Suprapubic skin (tissue), 3 donors: ENCODE measurements around the gene ERC2.

Experiments used
- POLR2AphosphoS5 ChIP-seq, 3 donors: sonication (generic); formaldehyde crosslinking; IDR thresholded peaks; one replicate each; pipeline ENCODE4 v1.6.1; 2017; ENCODE audit warnings: antibody characterized with exemption in 3 of 3
- TF ChIP-seq, protein P1 (sequence below), 2 donors: fragments of 200-600 bp in 1 of 2; fragments of 450-650 bp in 1 of 2; sonication (generic) in 1 of 2; IDR thresholded peaks; one replicate each; pipeline ENCODE4 v1.5.1; 2016 to 2019; ENCODE audit warnings: antibody characterized with exemption in 2 of 2, mild to moderate bottlenecking in 1 of 2, moderate library complexity in 1 of 2

DNA sequence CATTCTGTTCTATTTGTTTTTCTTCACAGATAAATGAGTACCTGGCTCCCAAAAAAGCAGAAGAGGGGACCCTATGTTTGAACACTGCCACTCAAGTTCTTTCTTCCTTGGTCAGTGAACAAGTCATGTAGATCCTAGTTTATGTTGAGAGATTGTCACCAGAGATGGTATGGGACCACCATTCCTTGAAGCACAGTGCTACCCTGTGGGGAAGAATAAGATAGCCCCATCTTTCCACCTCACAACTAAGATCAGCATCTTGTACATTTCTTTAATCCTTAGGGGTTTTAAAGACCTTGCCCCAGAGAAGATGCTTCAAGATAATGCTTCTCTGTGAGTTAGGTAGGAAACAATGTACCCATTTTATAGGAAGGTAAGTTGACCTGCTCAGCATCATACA lies 747.7 kb downstream of the ERC2 start:
- TF ChIP-seq POLR2AphosphoS5 (IDR thresholded peaks at IDR 0.05): no peak
- TF ChIP-seq, protein P1, sequence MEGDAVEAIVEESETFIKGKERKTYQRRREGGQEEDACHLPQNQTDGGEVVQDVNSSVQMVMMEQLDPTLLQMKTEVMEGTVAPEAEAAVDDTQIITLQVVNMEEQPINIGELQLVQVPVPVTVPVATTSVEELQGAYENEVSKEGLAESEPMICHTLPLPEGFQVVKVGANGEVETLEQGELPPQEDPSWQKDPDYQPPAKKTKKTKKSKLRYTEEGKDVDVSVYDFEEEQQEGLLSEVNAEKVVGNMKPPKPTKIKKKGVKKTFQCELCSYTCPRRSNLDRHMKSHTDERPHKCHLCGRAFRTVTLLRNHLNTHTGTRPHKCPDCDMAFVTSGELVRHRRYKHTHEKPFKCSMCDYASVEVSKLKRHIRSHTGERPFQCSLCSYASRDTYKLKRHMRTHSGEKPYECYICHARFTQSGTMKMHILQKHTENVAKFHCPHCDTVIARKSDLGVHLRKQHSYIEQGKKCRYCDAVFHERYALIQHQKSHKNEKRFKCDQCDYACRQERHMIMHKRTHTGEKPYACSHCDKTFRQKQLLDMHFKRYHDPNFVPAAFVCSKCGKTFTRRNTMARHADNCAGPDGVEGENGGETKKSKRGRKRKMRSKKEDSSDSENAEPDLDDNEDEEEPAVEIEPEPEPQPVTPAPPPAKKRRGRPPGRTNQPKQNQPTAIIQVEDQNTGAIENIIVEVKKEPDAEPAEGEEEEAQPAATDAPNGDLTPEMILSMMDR (IDR thresholded peaks at IDR 0.05): no peak
